Neural cell (in vitro differentiated cells): ENCODE measurements around the gene CSF2RB. TPM values are rescaled to one million over a fixed set of nuclear protein-coding genes. Genes with fewer than 3 reads are reported as not detected.

Experiments
- H2AFZ ChIP-seq: fragments of 200-600, 300-800 bp; sonication (generic), shearing (Covaris generic); 2 replicates; pipeline ENCODE4 v1.6.0; 2014; ENCODE audit warnings: low read depth, mild to moderate bottlenecking, antibody characterized with exemption, low read length, moderate library complexity
- H3F3A ChIP-seq: fragments of 200-600 bp; shearing (Covaris generic); 2 replicates; pipeline ENCODE4 v1.6.1; 2016; ENCODE audit warnings: mild to moderate bottlenecking, moderate library complexity, mixed read lengths, antibody characterized with exemption, low read length; ENCODE audit not compliant: insufficient read depth, poor library complexity, severe bottlenecking
- H3K27ac ChIP-seq: fragments of 200-600, 300-800 bp; sonication (generic), shearing (Covaris generic); 2 replicates; pipeline ENCODE4 v1.5.1; 2014; ENCODE audit warnings: mild to moderate bottlenecking, low read length, moderate library complexity
- H3K27me3 ChIP-seq: fragments of 300-800, 200-600 bp; sonication (generic), shearing (Covaris generic); 2 replicates; pipeline ENCODE4 v1.6.0; 2014; ENCODE audit warnings: mild to moderate bottlenecking, low read depth, low read length, moderate library complexity; ENCODE audit not compliant: insufficient read depth
- H3K36me3 ChIP-seq: fragments of 300-800, 200-600 bp; sonication (generic), shearing (Covaris generic); 2 replicates; pipeline ENCODE4 v1.5.1; 2014; ENCODE audit warnings: mild to moderate bottlenecking, antibody characterized with exemption, low read length, moderate library complexity; ENCODE audit not compliant: insufficient read depth
- H3K4me2 ChIP-seq: fragments of 300-800, 200-600 bp; sonication (generic), shearing (Covaris generic); 2 replicates; pipeline ENCODE4 v1.6.0; 2014; ENCODE audit warnings: mild to moderate bottlenecking, low read length
- H3K4me3 ChIP-seq: fragments of 300-800, 200-600 bp; sonication (generic), shearing (Covaris generic); 2 replicates; pipeline ENCODE4 v1.5.1; 2014; ENCODE audit warnings: mild to moderate bottlenecking, low read length, moderate library complexity
- H3K79me2 ChIP-seq: fragments of 200-600 bp; shearing (Covaris generic); replicated peaks from 2 replicates; pipeline ENCODE4 v1.6.0; 2014; ENCODE audit warnings: mild to moderate bottlenecking, low read length, moderate library complexity; ENCODE audit not compliant: insufficient read depth
- H3K9ac ChIP-seq: fragments of 300-800, 200-600 bp; sonication (generic), shearing (Covaris generic); 2 replicates; pipeline ENCODE4 v1.6.1; 2016; ENCODE audit warnings: mild to moderate bottlenecking, low read length, mixed read lengths
- H3K9me2 ChIP-seq: fragments of 200-600 bp; shearing (Covaris generic); 2 replicates; pipeline ENCODE4 v1.6.1; 2016; ENCODE audit warnings: mild to moderate bottlenecking, low read length, mixed read lengths; ENCODE audit not compliant: insufficient read depth
- H3K9me3 ChIP-seq: fragments of 200-600, 300-800 bp; sonication (generic), shearing (Covaris generic); 2 replicates; pipeline ENCODE4 v1.6.1; 2016; ENCODE audit warnings: mild to moderate bottlenecking, mixed run types, low read length, moderate library complexity, mixed read lengths
- H4K20me1 ChIP-seq: fragments of 200-600 bp; shearing (Covaris generic); 2 replicates; pipeline ENCODE4 v1.6.1; 2016; ENCODE audit warnings: mild to moderate bottlenecking, mixed run types; ENCODE audit not compliant: insufficient read depth
- EP300 ChIP-seq: fragments of 450-650 bp; conservative IDR thresholded peaks from 2 replicates; pipeline ENCODE4 v1.6.1; 2014; ENCODE audit warnings: antibody characterized with exemption, mild to moderate bottlenecking, moderate library complexity; ENCODE audit not compliant: poor library complexity, severe bottlenecking
- EZH2 ChIP-seq: fragments of 200-600, 300-800 bp; shearing (Covaris generic), sonication (generic); IDR thresholded peaks from 2 replicates; pipeline ENCODE4 v1.6.1; 2014; ENCODE audit warnings: antibody characterized with exemption, low read length, borderline replicate concordance, mild to moderate bottlenecking; ENCODE audit not compliant: insufficient read depth, poor library complexity, severe bottlenecking
- MXI1 ChIP-seq: fragments of 450-650 bp; conservative IDR thresholded peaks from 2 replicates; pipeline ENCODE4 v1.6.1; 2014; ENCODE audit warnings: antibody characterized with exemption, mild to moderate bottlenecking; ENCODE audit not compliant: poor library complexity, severe bottlenecking
- POLR2AphosphoS5 ChIP-seq: IDR thresholded peaks from 2 replicates; pipeline ENCODE4 v1.6.1; 2012
- RAD21 ChIP-seq: fragments of 450-650 bp; conservative IDR thresholded peaks from 2 replicates; pipeline ENCODE4 v1.6.1; 2014; ENCODE audit warnings: antibody characterized with exemption, mild to moderate bottlenecking, moderate library complexity
- SMC3 ChIP-seq: fragments of 450-650 bp; conservative IDR thresholded peaks from 2 replicates; pipeline ENCODE4 v1.6.1; 2014; ENCODE audit warnings: antibody characterized with exemption, mild to moderate bottlenecking, moderate library complexity; ENCODE audit not compliant: poor library complexity
- TAF1 ChIP-seq: IDR thresholded peaks from 2 replicates; pipeline ENCODE4 v1.6.1; 2012; ENCODE audit warnings: low read depth
- polyA plus RNA-seq: library from polyadenylated mRNA; depleted of rRNA; stranded (reverse); fragments of >200 nt; gene quantifications from 2 replicates; pipeline ENCODE4 v1.2.3, GENCODE V29; 2014
- TF ChIP-seq, protein P1 (sequence below): IDR thresholded peaks from 2 replicates; pipeline ENCODE4 v1.6.1; 2012; ENCODE audit warnings: borderline replicate concordance
- TF ChIP-seq, protein P2 (sequence below): fragments of 450-650 bp; IDR thresholded peaks from 2 replicates; pipeline ENCODE4 v1.5.1; 2014; ENCODE audit warnings: antibody characterized with exemption, mild to moderate bottlenecking, moderate library complexity; ENCODE audit not compliant: poor library complexity, severe bottlenecking

Gene CSF2RB
- polyA plus RNA-seq, 1 donor from 2014 or later, result not detected

DNA sequence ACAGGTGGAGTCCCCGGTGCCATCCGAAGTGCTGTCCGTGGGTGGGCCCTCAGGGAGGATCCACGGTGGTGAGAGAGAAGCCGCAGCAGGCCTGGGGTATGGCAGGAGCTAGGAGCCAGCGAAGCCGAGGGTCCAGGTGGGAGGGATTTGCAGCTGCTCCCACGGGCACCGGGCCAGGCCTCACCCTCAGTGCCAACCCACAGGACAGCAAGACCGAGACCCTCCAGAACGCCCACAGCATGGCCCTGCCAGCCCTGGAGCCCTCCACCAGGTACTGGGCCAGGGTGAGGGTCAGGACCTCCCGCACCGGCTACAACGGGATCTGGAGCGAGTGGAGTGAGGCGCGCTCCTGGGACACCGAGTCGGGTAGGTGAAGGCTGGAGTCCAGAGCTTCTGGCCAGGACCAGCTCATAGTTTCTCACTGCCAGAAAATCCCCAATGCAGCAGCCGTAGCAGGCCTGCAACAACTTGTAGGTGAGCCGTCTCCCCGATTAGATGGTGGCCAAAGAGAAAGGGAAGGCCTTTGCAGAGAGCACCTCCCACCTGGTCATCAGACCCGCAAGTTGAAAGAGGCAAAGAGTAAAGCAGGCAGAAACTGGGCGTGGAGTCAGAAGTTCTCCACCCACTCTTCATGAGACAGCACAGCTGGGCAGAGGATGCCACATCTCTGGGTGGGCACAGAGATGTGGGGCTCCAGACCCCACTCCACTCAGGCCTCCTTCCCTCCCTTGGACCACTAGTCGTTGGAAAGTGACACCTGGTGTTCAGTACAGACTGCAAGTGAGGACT is 20.4 kb downstream of the CSF2RB start:
- Histone ChIP-seq H3K9me2 (no peaks in the 10 kb centered on the region), H4K20me1 (no peaks in the 10 kb centered on the region)

DNA sequence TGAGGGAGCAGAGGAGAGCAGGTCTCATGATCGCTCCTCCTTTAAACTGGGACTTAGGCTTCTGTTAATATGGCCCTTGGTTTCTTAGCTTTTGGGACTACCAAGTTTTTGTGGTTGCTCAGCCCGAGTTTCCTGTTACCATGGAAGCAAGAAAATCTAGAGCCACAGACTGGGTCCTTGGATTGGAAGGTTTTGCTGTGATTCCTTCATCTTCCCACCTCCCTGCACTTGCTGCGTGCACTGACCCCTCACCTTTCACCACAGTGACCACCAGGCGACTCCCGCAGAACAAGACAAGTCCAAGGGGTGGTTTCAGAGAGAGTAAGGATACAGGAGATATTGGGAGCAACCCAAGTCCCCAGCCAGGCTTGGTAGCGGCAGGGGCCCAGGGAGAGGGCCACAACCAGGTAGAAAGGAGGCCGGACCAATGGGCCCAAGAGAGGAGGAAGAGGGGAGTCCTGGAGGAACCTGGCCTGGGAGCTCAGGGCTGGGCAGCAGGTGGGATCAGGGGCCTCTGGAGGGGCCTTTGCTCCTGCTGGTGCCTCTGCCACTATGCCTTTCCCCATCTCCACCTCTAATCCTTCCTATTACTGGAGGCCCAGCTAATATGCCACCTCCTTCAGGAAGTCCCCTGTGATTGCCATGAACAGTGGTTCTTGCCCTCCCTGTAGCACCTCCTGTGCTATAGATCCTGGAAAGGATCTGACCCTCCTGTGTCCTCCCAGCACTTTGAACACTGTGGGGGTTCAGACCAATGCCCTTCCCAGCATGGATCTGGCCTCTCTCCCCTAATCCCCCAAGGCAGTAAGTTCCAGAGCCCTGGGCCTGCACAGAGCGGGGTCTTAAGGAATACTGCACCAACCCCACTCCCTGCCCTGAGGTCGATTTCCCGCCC is 21.2 kb downstream of the CSF2RB start:
- H3K79me2 ChIP-seq, result no peaks in the 10 kb centered on the region
- no peaks in the 10 kb centered on the region for H3F3A ChIP-seq
- H3K27ac ChIP-seq, result no peak overlapping the region
- H3K4me3 ChIP-seq, result no peak overlapping the region
- H4K20me1 ChIP-seq, result no peaks in the 10 kb centered on the region
- no peaks in the 10 kb centered on the region for H3K9me3 ChIP-seq
- TF ChIP-seq RAD21 (no peak), MXI1 (no peak), EZH2 (no peak), POLR2AphosphoS5 (no peak), SMC3 (no peak), EP300 (no peak), TAF1 (no peak)
- TF ChIP-seq, protein P1, sequence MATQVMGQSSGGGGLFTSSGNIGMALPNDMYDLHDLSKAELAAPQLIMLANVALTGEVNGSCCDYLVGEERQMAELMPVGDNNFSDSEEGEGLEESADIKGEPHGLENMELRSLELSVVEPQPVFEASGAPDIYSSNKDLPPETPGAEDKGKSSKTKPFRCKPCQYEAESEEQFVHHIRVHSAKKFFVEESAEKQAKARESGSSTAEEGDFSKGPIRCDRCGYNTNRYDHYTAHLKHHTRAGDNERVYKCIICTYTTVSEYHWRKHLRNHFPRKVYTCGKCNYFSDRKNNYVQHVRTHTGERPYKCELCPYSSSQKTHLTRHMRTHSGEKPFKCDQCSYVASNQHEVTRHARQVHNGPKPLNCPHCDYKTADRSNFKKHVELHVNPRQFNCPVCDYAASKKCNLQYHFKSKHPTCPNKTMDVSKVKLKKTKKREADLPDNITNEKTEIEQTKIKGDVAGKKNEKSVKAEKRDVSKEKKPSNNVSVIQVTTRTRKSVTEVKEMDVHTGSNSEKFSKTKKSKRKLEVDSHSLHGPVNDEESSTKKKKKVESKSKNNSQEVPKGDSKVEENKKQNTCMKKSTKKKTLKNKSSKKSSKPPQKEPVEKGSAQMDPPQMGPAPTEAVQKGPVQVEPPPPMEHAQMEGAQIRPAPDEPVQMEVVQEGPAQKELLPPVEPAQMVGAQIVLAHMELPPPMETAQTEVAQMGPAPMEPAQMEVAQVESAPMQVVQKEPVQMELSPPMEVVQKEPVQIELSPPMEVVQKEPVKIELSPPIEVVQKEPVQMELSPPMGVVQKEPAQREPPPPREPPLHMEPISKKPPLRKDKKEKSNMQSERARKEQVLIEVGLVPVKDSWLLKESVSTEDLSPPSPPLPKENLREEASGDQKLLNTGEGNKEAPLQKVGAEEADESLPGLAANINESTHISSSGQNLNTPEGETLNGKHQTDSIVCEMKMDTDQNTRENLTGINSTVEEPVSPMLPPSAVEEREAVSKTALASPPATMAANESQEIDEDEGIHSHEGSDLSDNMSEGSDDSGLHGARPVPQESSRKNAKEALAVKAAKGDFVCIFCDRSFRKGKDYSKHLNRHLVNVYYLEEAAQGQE, result no peak
- TF ChIP-seq, protein P2, sequence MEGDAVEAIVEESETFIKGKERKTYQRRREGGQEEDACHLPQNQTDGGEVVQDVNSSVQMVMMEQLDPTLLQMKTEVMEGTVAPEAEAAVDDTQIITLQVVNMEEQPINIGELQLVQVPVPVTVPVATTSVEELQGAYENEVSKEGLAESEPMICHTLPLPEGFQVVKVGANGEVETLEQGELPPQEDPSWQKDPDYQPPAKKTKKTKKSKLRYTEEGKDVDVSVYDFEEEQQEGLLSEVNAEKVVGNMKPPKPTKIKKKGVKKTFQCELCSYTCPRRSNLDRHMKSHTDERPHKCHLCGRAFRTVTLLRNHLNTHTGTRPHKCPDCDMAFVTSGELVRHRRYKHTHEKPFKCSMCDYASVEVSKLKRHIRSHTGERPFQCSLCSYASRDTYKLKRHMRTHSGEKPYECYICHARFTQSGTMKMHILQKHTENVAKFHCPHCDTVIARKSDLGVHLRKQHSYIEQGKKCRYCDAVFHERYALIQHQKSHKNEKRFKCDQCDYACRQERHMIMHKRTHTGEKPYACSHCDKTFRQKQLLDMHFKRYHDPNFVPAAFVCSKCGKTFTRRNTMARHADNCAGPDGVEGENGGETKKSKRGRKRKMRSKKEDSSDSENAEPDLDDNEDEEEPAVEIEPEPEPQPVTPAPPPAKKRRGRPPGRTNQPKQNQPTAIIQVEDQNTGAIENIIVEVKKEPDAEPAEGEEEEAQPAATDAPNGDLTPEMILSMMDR, result no peak
- H3K9me2 ChIP-seq, result no peaks in the 10 kb centered on the region
- H3K27me3 ChIP-seq, result no peaks in the 10 kb centered on the region
- no peak overlapping the region for H3K4me2 ChIP-seq
- H3K36me3 ChIP-seq, result no peaks in the 10 kb centered on the region
- H3K9ac ChIP-seq, result no peak overlapping the region
- no peak overlapping the region for H2AFZ ChIP-seq

More for the DNA sequence above, 20.4 kb downstream of the CSF2RB start:
- no peak overlapping the region for H3K4me3 ChIP-seq
- no peaks in the 10 kb centered on the region for H3K36me3 ChIP-seq
- no peaks in the 10 kb centered on the region for H3K9me3 ChIP-seq
- TF ChIP-seq SMC3, result no peak
- TF ChIP-seq TAF1, result no peak
- no peak for TF ChIP-seq RAD21
- no peaks in the 10 kb centered on the region for H3K27me3 ChIP-seq
- H3K9ac ChIP-seq, result no peak overlapping the region
- no peak overlapping the region for H3K4me2 ChIP-seq
- no peak overlapping the region for H3K27ac ChIP-seq
- H3K79me2 ChIP-seq, result no peaks in the 10 kb centered on the region
- H2AFZ ChIP-seq, result no peak overlapping the region
- H3F3A ChIP-seq, result no peaks in the 10 kb centered on the region
